ENCODE measurements around the gene NAB2. TPM values are rescaled to one million over a fixed set of nuclear protein-coding genes. Genes with fewer than 3 reads are reported as not detected.

Gene NAB2
- total RNA-seq, 1 donor from 2014 or later, result 22.1 TPM

GRCh38 chr12:57086493-57087009 is 2.4 kb upstream of the NAB2 start:
- Mint-ChIP-seq H3K27me3 (no peaks in the 10 kb centered on the region), H3K27ac (peak overlapping the region; percentile 96), H3K4me1 (peaks cover 41% of the 10 kb centered on the region), H3K36me3 (ENCODE audit: low read depth) (peaks cover 14% of the 10 kb centered on the region), H3K4me3 (peak overlapping the region; percentile 92), H3K9me3 (no peaks in the 10 kb centered on the region)
- ChIA-PET POLR2A (interaction anchor here (0.6 to 16.5 kb wide), 6 partner anchors 12 to 408 kb away, joined by 3 to 692 read pairs (median 6); partner anchors contain the start of genes LRP1, NEMP1 and STAT6), CTCF (interaction anchor here (0.6 to 10.6 kb wide), 3 partner anchors 16 to 25 kb away, joined by 4 to 102 read pairs (median 22); partner anchors contain the start of gene STAT6)
- DNase-seq (no peak), ATAC-seq (ENCODE audit: low read depth) (no peak)
- no peak for TF ChIP-seq CTCF (IDR thresholded peaks at IDR 0.05)
- intact Hi-C loops (cut with micrococcal nuclease), result loop anchor here (1.0 to 5.0 kb wide), 8 partner anchors 8 to 969 kb away; partner anchors contain the start of genes MBD6, NEMP1, PTGES3 and R3HDM2

- CTCF ChIA-PET, result interaction anchor here (3.0 to 10.6 kb wide), 2 partner anchors 17 to 25 kb away, joined by 22 to 102 read pairs; partner anchors contain the start of gene STAT6
- POLR2A ChIA-PET, result interaction anchor here (0.7 to 16.5 kb wide), 6 partner anchors 13 to 408 kb away, joined by 3 to 692 read pairs (median 12); partner anchors contain the start of genes LRP1, NEMP1 and STAT6
- no peak for TF ChIP-seq CTCF (IDR thresholded peaks at IDR 0.05)
- Mint-ChIP-seq H3K4me3 (peak overlapping the region; percentile 92), H3K9me3 (no peaks in the 10 kb centered on the region), H3K27ac (peak overlapping the region; percentile 96), H3K4me1 (peaks cover 46% of the 10 kb centered on the region), H3K36me3 (ENCODE audit: low read depth) (peaks cover 20% of the 10 kb centered on the region), H3K27me3 (no peaks in the 10 kb centered on the region)
- peak; percentile 80 for DNase-seq
- intact Hi-C loops (cut with micrococcal nuclease), result loop anchor here (1.0 to 5.0 kb wide), 8 partner anchors 9 to 970 kb away; partner anchors contain the start of genes MBD6, NEMP1, PTGES3 and R3HDM2
- peak; percentile 43 for ATAC-seq (ENCODE audit: low read depth)
Measured at GRCh38 chr12:57087010-57087690, 1.8 kb upstream of the NAB2 start.

GRCh38 chr12:57087691-57088353 is 1.1 kb upstream of the NAB2 start:
- ATAC-seq (ENCODE audit: low read depth) (peak; percentile 40), DNase-seq (peak; percentile 74)
- Mint-ChIP-seq H3K9me3 (no peaks in the 10 kb centered on the region), H3K27ac (peak overlapping the region; percentile 96), H3K36me3 (ENCODE audit: low read depth) (peaks cover 27% of the 10 kb centered on the region), H3K27me3 (no peaks in the 10 kb centered on the region), H3K4me1 (peaks cover 51% of the 10 kb centered on the region), H3K4me3 (peak overlapping the region; percentile 88)
- ChIA-PET CTCF (interaction anchor here (3.0 to 10.6 kb wide), 2 partner anchors 17 to 24 kb away, joined by 22 to 102 read pairs; partner anchors contain the start of gene STAT6), POLR2A (interaction anchor here (0.6 to 16.5 kb wide), 6 partner anchors 13 to 362 kb away, joined by 3 to 692 read pairs (median 8); partner anchors contain the start of genes NEMP1 and STAT6)
- intact Hi-C loops (cut with micrococcal nuclease), result loop anchor here (1.0 to 5.0 kb wide), 10 partner anchors 10 to 971 kb away; partner anchors contain the start of genes MBD6, NEMP1, PRIM1 and PTGES3
- no peak for TF ChIP-seq CTCF (IDR thresholded peaks at IDR 0.05)

- ChIA-PET POLR2A (interaction anchor here (0.6 to 16.5 kb wide), 8 partner anchors 15 to 992 kb away, joined by 3 to 692 read pairs (median 5); partner anchors contain the start of genes NEMP1 and STAT6), CTCF (interaction anchor here (2.0 to 10.6 kb wide), 2 partner anchors 19 to 22 kb away, joined by 11 to 102 read pairs; partner anchors contain the start of gene STAT6)
- no peak for TF ChIP-seq CTCF (IDR thresholded peaks at IDR 0.05)
- ATAC-seq (ENCODE audit: low read depth) (no peak), DNase-seq (peak; percentile 59)
- Mint-ChIP-seq H3K4me3 (peak overlapping the region; percentile 91), H3K27me3 (no peaks in the 10 kb centered on the region), H3K36me3 (ENCODE audit: low read depth) (peaks cover 35% of the 10 kb centered on the region), H3K27ac (peak overlapping the region; percentile 85), H3K4me1 (peaks cover 64% of the 10 kb centered on the region), H3K9me3 (no peaks in the 10 kb centered on the region)
- intact Hi-C loops (cut with micrococcal nuclease), result loop anchor here (5.0 kb wide), 2 partner anchors 402 to 972 kb away; partner anchors contain the start of genes PTGES3, RPL41 and ZC3H10
Measured at GRCh38 chr12:57089271-57090245, 644 bp downstream of the NAB2 start.

All from activated B cell treated with CpG ODN at 0.5 μM for 24 hours (primary cell).